GM13977 (cell line): ENCODE results near the gene CPD.

ENCODE experiments used
- DNase-seq: peaks from one replicate; pipeline ENCODE4 v3.0.0; 2012; ENCODE audit warnings: low spot score
- CTCF ChIP-seq: IDR thresholded peaks from 2 replicates; pipeline ENCODE4 v1.5.1; 2012; ENCODE audit warnings: mild to moderate bottlenecking, control low read depth; ENCODE audit not compliant: insufficient read depth; ENCODE audit errors: extremely low read depth, missing control alignments
- in situ Hi-C: fragments of 300-500 bp; cut with MboI; formaldehyde crosslinking; loops from one replicate; pipeline ENCODE4 v1.12.0; 2022; ENCODE audit warnings: low sequenced_read_pairs, low pct_unique_long_range_greater_than_20kb, mixed read lengths, inconsistent platforms; ENCODE audit not compliant: unreplicated experiment

Gene CPD

DNA sequence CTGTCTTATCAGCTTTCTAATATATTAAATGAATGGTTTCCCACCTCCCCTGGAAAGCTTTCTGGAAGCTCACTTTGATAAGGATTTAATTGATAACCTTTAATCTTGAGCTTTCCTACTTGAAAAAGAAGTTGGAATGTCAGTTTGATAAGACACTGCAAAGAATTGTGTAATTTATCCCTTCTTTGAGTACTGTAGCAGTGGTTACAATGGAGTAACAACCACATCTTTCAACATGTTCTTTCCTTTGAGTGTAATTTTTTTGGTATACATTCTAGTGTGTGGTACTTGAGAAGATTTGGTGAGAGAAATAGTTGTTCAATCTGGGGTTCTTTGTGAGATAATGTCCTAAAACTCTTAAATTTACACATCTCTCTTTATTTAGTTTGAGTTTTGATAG is 43.4 kb downstream of the CPD start:
- DNase-seq: no peak
- no peak for TF ChIP-seq CTCF

GRCh38 chr17:30424471-30424870 is 45.7 kb downstream of the CPD start:
- DNase-seq: no peak
- TF ChIP-seq CTCF: no peak
- in situ Hi-C loops: no loop called here

More for the DNA sequence above, 43.4 kb downstream of the CPD start:
- in situ Hi-C loops: no loop called here

DNA sequence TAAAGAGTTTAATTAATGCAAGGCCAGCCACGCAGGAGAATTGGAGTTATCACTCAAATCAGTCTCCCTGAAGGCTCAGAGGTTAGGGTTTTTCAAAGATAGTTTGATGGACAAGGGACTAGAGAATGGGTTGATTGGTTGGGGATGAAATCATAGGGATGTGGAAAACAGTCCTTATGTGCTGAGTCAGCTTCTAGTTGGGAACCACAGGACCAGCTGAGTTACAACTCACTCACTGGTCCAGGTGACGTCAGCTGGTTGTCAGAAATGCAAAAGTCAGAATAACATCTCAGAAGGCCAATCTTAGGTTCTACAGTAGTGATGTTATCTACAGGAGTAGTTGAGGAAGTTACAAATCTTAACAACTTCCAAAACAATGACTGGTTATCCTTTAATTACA is 47.6 kb downstream of the CPD start:
- no peak for TF ChIP-seq CTCF
- in situ Hi-C loops: no loop called here
- DNase-seq: no peak

DNA sequence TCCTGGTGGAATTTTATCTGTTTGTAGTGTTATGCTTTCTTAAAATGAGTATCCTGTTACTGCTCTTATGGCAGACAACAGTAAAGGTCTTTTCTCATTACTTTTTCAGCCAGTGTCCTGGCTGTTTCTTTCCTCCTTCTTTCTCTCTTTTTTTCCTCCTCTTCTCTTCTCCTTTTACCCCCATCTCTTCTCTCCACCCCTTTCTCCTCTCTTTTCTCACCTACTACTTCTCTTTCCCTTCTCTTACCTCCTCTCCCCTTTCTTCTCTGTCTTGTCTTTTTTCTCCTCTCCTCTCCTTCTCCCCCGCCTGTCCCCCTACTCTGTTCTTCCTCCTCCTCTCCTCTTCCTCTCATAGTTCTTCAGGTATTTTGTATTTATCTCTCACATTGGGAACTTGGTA is 48.9 kb downstream of the CPD start:
- no peak for TF ChIP-seq CTCF
- no peak for DNase-seq
- in situ Hi-C loops: no loop called here

- TF ChIP-seq CTCF: no peak
- DNase-seq: no peak
- in situ Hi-C loops: no loop called here
Observed at GRCh38 chr17:30429155-30429554, 50.4 kb downstream of the CPD start.

DNA sequence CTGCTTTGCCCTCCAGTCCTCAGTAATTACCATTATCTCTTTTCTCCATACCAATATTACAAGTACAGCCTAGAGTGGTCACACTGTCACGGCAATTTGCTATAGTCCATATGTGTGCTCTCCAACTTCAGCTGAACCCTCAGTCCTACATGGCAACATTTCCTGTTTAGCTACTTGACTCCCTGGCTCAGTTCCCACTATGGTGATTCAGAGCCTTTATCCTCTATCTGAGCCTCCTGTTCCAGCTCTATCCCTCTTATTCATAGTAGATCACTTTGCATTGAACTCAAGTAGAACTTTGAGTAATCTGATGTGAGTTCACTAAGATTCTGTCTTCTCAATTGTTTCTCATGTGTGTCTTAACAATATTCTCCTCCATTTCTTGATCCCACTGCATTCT is 54.8 kb downstream of the CPD start:
- in situ Hi-C loops: no loop called here
- DNase-seq: no peak
- TF ChIP-seq CTCF: no peak

GRCh38 chr17:30436729-30437128 is 58.0 kb downstream of the CPD start:
- no peak for TF ChIP-seq CTCF
- DNase-seq: no peak
- in situ Hi-C loops: no loop called here
